Measurements from ENCODE around the gene TAF1. TPM values are rescaled to one million over a fixed set of nuclear protein-coding genes. Genes with fewer than 3 reads are reported as not detected.
"Not testable (repeated sequence)": the region's sequence is repeated elsewhere in the genome, so short reads cannot be mapped to it uniquely, and the experiment has no call there.

Gene TAF1
- total RNA-seq, 2 donors from 2014 or later = 35.6 to 62.2 TPM

DNA sequence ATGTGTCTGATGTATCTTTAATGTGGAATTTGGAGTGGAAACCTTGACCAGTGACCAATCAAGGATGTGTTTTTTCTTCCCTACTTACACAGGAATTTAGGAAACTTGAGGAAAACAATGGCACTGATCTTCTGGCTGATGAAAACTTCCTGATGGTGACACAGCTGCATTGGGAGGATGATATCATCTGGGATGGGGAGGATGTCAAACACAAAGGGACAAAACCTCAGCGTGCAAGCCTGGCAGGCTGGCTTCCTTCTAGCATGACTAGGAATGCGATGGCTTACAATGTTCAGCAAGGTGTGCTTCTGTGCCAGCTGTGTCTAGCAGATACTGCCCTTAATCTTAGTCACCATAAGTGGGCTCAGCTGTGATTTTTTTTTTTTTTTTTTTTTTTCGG lies 12.6 kb downstream of the TAF1 start:
- peaks cover 33% of the 10 kb centered on the region for H3K36me3 Mint-ChIP-seq

DNA sequence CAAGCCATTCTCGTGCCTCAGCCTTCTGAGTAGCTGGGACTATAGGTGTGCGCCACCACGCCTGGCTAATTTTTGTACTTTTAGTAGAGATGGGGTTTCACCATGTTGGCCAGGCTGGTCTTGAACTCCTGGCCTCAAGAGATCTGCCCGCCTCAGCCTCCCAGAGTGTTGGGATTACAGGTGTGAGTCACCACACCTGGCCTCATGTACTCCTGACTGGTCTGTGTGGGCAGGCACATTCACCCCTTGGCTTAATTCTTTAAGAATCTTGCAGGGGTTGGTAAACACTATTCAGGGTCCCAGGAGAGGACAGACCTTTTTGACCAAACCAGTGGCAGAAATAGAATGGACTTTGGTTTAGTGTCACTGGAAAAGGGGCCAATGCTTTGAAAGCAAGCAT lies 25.6 kb downstream of the TAF1 start:
- H3K9me3 Mint-ChIP-seq; H3K4me1 Mint-ChIP-seq (ENCODE audit: low read depth in 2 of 2); H3K27ac Mint-ChIP-seq; ATAC-seq; H3K27me3 Mint-ChIP-seq; DNase-seq (ENCODE audit: low spot score); H3K4me3 Mint-ChIP-seq: not testable (repeated sequence)
- H3K36me3 Mint-ChIP-seq = peaks cover 36% of the 10 kb centered on the region

More for the DNA sequence above, 12.6 kb downstream of the TAF1 start:
- ATAC-seq = no peak
- Mint-ChIP-seq H3K4me1 (ENCODE audit: low read depth in 2 of 2) (peaks cover 0 to 6% of the 10 kb centered on the region in 2 donors), H3K27me3 (no peaks in the 10 kb centered on the region), H3K27ac (no peak overlapping the region), H3K4me3 (no peak overlapping the region), H3K9me3 (no peaks in the 10 kb centered on the region)
- no peak for DNase-seq (ENCODE audit: low spot score)

DNA sequence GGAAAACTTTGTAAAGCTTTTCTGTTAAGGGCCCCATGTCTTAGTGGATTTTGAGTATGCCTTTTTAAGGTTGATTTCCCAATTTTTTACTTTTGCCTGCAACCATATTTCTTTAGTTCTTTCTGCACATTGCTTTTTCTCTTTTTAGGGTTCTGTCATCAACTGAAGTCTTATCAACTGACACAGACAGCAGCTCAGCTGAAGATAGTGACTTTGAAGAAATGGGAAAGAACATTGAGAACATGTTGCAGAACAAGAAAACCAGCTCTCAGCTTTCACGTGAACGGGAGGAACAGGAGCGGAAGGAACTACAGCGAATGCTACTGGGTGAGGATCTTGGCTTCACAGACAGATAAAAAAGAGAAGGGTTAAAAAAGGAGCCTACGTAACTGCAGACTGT lies 27.8 kb downstream of the TAF1 start:
- DNase-seq (ENCODE audit: low spot score) = no peak
- H3K9me3 Mint-ChIP-seq = no peaks in the 10 kb centered on the region
- no peaks in the 10 kb centered on the region for H3K27me3 Mint-ChIP-seq
- H3K4me1 Mint-ChIP-seq (ENCODE audit: low read depth in 2 of 2) = peaks cover 0 to 3% of the 10 kb centered on the region in 2 donors
- H3K27ac Mint-ChIP-seq = no peak overlapping the region
- peaks cover 30% of the 10 kb centered on the region for H3K36me3 Mint-ChIP-seq
- no peak for ATAC-seq
- H3K4me3 Mint-ChIP-seq = no peak overlapping the region

DNA sequence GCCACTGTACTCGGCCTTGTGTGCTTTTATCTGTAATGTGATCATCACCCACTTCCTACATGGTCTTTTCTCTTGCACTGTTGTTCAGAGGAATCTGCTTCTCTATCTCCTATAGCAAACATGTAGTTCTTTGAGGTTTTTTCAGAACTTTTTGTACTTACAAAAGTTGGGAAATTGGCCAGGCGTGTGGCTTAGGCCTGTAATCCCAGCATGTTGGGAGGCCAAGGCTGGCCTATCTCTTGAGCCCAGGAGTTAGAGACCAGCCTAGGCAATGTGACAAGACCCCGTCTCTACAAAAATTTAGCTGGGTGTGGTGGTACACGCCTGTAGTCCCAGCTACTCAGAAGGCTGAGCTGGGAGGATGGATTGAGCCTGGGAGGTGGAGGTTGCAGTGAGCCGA lies 30.4 kb downstream of the TAF1 start:
- DNase-seq (ENCODE audit: low spot score) = no peak
- peaks cover 0 to 3% of the 10 kb centered on the region in 2 donors for H3K4me1 Mint-ChIP-seq (ENCODE audit: low read depth in 2 of 2)
- no peak overlapping the region for H3K27ac Mint-ChIP-seq
- H3K9me3 Mint-ChIP-seq = no peaks in the 10 kb centered on the region
- H3K27me3 Mint-ChIP-seq = no peaks in the 10 kb centered on the region
- H3K4me3 Mint-ChIP-seq = no peak overlapping the region
- peaks cover 26% of the 10 kb centered on the region for H3K36me3 Mint-ChIP-seq
- ATAC-seq = no peak

DNA sequence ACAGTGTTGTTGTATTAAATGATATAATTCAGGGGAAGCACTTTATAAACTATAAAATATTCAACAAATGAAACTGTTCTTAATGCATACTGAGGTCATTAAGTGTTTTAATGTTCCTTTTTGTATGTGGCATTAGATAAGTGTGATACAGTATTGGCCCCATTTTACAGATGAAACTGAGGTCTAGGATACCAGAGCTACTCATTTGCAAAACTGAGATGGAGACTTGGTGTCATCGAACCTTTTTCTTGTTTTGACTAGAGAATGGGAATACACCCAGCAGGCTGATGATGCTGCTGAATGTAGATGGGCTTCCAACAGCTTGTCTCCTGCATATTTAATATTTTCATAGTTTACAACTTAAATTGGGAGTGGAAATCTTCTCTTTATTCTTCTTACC lies 34.6 kb downstream of the TAF1 start:
- no peak for ATAC-seq

DNA sequence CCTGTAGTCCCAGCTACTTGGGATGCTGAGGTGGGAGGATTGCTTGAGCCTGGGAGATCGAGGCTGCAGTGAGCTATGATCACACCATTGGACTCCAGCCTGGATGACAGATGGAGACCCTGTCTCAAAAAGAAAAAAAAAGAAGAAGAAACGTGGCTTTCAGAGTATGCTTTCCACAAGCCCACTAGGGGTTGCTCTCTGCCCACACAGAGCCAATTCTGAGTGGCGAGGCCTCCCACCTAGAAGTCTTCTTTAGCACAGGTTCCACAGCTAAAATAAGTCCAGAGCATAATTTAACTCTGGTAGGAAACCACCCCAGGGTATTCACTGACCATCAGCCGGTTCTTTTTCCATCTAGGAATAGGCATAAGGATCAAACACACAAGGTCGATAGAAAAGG lies 50.1 kb downstream of the TAF1 start:
- not testable (repeated sequence) for H3K27ac Mint-ChIP-seq; H3K36me3 Mint-ChIP-seq; ATAC-seq; H3K27me3 Mint-ChIP-seq; H3K4me1 Mint-ChIP-seq (ENCODE audit: low read depth in 2 of 2); H3K9me3 Mint-ChIP-seq; DNase-seq (ENCODE audit: low spot score); H3K4me3 Mint-ChIP-seq

More for the DNA sequence above, 34.6 kb downstream of the TAF1 start:
- Mint-ChIP-seq H3K36me3 (peaks cover 7% of the 10 kb centered on the region), H3K4me3 (no peak overlapping the region), H3K4me1 (ENCODE audit: low read depth in 2 of 2) (peaks cover 0 to 3% of the 10 kb centered on the region in 2 donors), H3K27me3 (no peaks in the 10 kb centered on the region), H3K27ac (no peak overlapping the region), H3K9me3 (no peaks in the 10 kb centered on the region)
- DNase-seq (ENCODE audit: low spot score) = no peak

DNA sequence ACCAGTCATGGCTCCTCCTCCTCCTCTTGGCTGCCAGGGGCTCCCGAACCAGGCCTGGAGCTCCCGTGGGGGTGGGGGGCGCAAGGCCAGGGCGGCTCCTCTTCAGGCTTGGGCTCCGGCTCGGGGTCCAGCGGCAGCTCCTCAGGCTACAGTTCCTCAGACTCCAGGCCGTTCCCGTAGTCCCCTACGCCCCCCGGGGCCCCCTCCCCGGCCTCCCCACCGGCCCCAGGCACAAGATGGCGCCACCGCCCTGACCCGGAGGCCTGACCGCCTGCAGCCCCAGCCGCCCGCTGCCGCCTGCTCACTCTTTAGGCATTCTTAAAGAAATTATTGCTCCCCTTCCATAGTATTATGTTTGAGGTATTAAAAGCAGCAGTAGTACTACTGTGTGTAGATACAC lies 54.5 kb downstream of the TAF1 start:
- no peaks in the 10 kb centered on the region for H3K9me3 Mint-ChIP-seq
- DNase-seq (ENCODE audit: low spot score) (no peak), ATAC-seq (no peak)
- H3K4me1 Mint-ChIP-seq (ENCODE audit: low read depth in 2 of 2) = peaks cover 0 to 2% of the 10 kb centered on the region in 2 donors
- no peak overlapping the region for H3K27ac Mint-ChIP-seq
- H3K27me3 Mint-ChIP-seq = no peaks in the 10 kb centered on the region
- peaks cover 10% of the 10 kb centered on the region for H3K36me3 Mint-ChIP-seq
- H3K4me3 Mint-ChIP-seq = no peak overlapping the region

DNA sequence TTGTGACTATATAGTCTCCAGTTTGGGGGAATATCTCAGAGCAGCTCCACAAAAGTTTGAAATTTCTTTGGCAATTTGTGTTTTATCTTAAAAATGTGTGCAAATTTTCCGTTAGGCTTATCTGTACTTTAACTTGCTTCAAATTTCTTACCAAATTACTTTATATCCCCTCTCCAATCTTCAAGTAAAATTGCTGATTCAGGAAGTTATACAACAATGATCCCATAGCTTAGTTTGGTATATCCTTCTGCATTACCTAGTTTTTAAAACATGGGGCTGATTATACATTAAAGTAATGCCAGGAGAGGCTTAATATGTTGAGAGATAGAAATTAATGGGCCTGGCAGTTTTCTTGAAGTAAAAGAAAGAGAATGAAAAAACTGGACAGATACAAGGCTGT lies 66.6 kb downstream of the TAF1 start:
- no peaks in the 10 kb centered on the region for H3K9me3 Mint-ChIP-seq
- ATAC-seq (no peak), DNase-seq (ENCODE audit: low spot score) (no peak)
- H3K27me3 Mint-ChIP-seq = peaks cover 0 to 7% of the 10 kb centered on the region in 2 donors
- no peak overlapping the region for H3K4me3 Mint-ChIP-seq
- peaks cover 0 to 6% of the 10 kb centered on the region in 2 donors for H3K4me1 Mint-ChIP-seq (ENCODE audit: low read depth in 2 of 2)
- H3K36me3 Mint-ChIP-seq = peaks cover 8% of the 10 kb centered on the region
- no peak overlapping the region for H3K27ac Mint-ChIP-seq

DNA sequence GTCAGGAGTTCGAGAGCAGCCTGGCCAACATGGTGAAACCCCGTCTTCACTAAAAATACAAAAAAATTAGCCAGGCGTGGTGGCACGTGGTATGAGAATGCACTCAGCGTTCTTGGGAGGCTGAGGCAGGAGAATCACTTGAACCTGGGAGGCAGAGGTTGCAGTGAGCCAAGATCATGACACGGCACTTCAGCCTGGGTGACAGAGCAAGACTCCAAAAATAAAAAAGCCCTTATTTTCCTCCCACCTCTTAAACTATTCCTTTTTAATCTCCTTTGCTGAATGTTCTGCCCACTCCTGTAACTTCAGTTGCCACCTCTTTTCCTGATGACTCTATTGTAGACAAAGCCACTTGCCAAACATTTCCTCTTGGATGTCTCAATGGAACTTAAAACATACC lies 72.6 kb downstream of the TAF1 start:
- Mint-ChIP-seq H3K27ac (no peak overlapping the region), H3K4me3 (no peak overlapping the region), H3K36me3 (no peaks in the 10 kb centered on the region), H3K9me3 (no peaks in the 10 kb centered on the region), H3K4me1 (ENCODE audit: low read depth in 2 of 2) (peaks cover 0 to 7% of the 10 kb centered on the region in 2 donors), H3K27me3 (no peaks in the 10 kb centered on the region)
- ATAC-seq (no peak), DNase-seq (ENCODE audit: low spot score) (no peak)

DNA sequence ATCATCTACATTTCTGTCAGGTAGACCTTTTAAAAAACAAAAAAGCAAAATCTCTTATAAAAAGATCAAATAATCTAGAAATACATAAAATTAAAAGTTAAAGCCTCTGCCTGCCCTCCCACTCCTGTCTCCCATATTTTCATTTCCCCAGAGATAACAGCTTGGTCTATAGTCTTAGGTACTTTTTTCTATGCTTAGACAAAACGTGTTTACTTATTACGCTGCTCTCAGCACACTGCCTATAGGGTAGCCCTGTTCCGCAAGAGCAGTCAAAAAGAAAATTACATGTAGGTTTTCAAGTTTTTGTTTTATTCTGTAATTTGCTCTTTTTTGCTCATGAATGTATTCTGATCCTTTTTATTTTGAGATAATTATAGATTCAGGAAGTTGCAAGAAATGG lies 73.3 kb downstream of the TAF1 start:
- Mint-ChIP-seq H3K4me3 (no peak overlapping the region), H3K4me1 (ENCODE audit: low read depth in 2 of 2) (peaks cover 0 to 7% of the 10 kb centered on the region in 2 donors), H3K27me3 (no peaks in the 10 kb centered on the region), H3K27ac (no peak overlapping the region), H3K36me3 (no peaks in the 10 kb centered on the region), H3K9me3 (no peaks in the 10 kb centered on the region)
- no peak for ATAC-seq
- DNase-seq (ENCODE audit: low spot score) = no peak

DNA sequence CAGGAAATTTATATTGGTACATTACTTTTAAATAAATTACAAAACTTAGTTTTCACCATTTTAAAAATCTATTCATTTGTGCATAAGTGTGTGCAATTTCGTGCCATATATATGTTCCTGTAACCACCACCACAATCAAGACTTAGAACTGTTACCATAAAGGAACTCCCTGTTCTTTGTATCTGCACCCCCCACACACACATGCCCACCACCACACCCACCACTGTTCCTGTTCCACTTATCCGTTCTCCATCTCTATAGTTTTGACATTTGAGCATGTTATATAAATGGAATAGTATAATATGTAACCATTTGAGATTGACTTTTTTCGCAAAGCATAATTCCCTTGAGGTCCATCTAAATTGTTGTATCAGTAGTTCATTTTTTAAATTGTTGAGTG lies 73.7 kb downstream of the TAF1 start:
- peaks cover 0 to 7% of the 10 kb centered on the region in 2 donors for H3K4me1 Mint-ChIP-seq (ENCODE audit: low read depth in 2 of 2)
- ATAC-seq = no peak
- DNase-seq (ENCODE audit: low spot score) = no peak
- no peaks in the 10 kb centered on the region for H3K27me3 Mint-ChIP-seq
- H3K4me3 Mint-ChIP-seq = no peak overlapping the region
- H3K9me3 Mint-ChIP-seq = no peaks in the 10 kb centered on the region
- no peaks in the 10 kb centered on the region for H3K36me3 Mint-ChIP-seq
- H3K27ac Mint-ChIP-seq = no peak overlapping the region

DNA sequence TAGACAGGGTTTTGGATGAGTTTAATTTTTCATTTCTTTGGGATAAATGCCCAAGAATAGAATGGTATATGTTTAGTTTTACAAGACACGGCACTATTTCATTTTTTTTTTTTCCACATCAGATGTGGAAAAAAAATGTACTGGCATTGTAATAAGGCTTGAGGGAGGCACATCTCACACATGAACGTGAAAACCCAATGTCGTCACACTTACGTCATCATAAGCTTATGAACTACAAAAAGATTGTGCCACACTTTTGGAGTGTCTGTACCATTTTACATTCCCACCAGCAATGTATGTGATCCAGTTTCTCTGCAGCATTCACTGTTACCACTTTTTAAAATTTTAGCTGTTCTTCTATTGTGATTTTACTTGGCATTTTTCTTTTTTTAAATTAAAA lies 74.2 kb downstream of the TAF1 start:
- no peaks in the 10 kb centered on the region for H3K36me3 Mint-ChIP-seq

DNA sequence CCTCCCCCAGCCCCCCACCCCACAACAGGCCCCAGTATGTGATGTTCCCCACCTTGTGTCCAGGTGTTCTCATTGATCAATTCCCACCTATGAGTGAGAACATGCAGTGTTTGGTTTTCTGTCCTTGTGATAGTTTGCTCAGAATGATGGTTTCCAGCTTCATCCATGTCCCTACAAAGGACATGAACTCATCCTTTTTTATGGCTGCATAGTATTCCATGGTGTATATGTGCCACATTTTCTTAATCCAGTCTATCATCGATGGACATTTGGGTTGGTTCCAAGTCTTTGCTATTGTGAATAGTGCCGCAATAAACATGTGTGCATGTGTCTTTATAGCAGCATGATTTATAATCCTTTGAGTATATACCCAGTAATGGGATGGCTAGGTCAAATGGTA lies 75.7 kb downstream of the TAF1 start:
- not testable (repeated sequence) for H3K4me3 Mint-ChIP-seq; H3K36me3 Mint-ChIP-seq; H3K4me1 Mint-ChIP-seq (ENCODE audit: low read depth in 2 of 2); H3K27me3 Mint-ChIP-seq; DNase-seq (ENCODE audit: low spot score); H3K9me3 Mint-ChIP-seq; ATAC-seq; H3K27ac Mint-ChIP-seq

More for the DNA sequence above, 74.2 kb downstream of the TAF1 start:
- DNase-seq (ENCODE audit: low spot score) (no peak), ATAC-seq (no peak)
- Mint-ChIP-seq H3K9me3 (no peaks in the 10 kb centered on the region), H3K4me3 (no peak overlapping the region), H3K4me1 (ENCODE audit: low read depth in 2 of 2) (peaks cover 0 to 7% of the 10 kb centered on the region in 2 donors), H3K27me3 (no peaks in the 10 kb centered on the region), H3K27ac (peak overlapping the region in 1 of 2 donors; percentile 39)

DNA sequence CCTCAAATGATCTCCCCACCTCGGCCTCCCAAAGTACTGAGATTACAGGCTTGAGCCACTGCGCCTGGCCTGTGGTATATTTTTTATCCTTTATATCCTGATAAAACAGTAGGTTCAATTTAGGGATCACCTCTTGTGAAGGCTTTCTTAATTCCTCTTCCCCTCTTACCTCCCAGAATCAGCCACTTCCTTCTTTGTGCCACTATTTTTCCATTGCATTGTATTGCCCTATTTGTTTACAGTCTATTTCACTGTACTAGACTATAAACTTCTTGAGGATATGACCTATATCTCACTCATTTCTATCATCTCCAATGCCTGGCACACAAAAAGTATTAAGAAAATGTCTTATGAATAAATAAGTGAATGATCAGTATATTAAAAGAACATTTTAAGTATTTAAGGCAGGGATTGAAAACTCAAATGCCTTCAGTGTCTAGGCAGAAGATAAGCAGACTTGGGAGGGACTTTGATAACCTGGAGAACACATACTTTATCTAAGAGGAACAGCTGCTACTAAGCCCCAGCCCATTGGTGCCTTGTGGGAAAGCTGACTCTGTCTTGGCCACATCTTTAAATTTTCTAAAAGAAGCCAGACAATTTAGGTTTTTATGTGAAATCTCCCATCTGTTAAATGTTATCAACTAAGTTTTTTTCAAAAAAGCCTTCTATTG lies 84.4 kb downstream of the TAF1 start:
- no peak for DNase-seq (ENCODE audit: low spot score)
- H3K27me3 Mint-ChIP-seq = no peaks in the 10 kb centered on the region
- no peaks in the 10 kb centered on the region for H3K36me3 Mint-ChIP-seq
- H3K4me3 Mint-ChIP-seq = no peak overlapping the region
- no peak for ATAC-seq
- no peaks in the 10 kb centered on the region for H3K4me1 Mint-ChIP-seq (ENCODE audit: low read depth in 2 of 2)
- no peaks in the 10 kb centered on the region for H3K9me3 Mint-ChIP-seq
- H3K27ac Mint-ChIP-seq = no peak overlapping the region

DNA sequence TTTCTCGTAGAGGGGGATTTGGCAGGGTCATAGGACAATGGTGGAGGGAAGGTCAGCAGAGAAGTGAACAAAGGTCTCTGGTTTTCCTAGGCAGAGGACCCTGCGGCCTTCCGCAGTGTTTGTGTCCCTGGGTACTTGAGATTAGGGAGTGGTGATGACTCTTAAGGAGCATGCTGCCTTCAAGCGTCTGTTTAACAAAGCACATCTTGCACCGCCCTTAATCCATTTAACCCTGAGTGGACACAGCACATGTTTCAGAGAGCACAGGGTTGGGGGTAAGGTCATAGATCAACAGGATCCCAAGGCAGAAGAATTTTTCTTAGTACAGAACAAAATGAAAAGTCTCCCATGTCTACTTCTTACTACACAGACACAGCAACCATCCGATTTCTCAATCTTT lies 85.4 kb downstream of the TAF1 start:
- not testable (repeated sequence) for H3K4me1 Mint-ChIP-seq (ENCODE audit: low read depth in 2 of 2); H3K4me3 Mint-ChIP-seq; ATAC-seq; H3K27me3 Mint-ChIP-seq; H3K9me3 Mint-ChIP-seq; H3K36me3 Mint-ChIP-seq; H3K27ac Mint-ChIP-seq; DNase-seq (ENCODE audit: low spot score)

Data from natural killer cell treated with Interleukin-12 subunit alpha and Interleukin-12 subunit beta and Interleukin-15 and Interleukin-18, amount 100 ng/mL, for 72 hours (primary cell).